GM15510 (cell line): ENCODE results near the gene VMAC.

Experiments used
- POLR2A ChIP-seq: IDR thresholded peaks from 3 replicates; pipeline ENCODE4 v1.6.1; 2011; ENCODE audit warnings: borderline replicate concordance; ENCODE audit not compliant: insufficient read length; ENCODE audit errors: extremely low read depth

Gene VMAC

GRCh38 chr19:5904352-5905113, at the start of gene VMAC:
Gene VMAC (plus strand): TSS chr19:5904872. CDS start chr19:5904891, 19 bp downstream.
- peak; percentile 71 for TF ChIP-seq POLR2A

DNA sequence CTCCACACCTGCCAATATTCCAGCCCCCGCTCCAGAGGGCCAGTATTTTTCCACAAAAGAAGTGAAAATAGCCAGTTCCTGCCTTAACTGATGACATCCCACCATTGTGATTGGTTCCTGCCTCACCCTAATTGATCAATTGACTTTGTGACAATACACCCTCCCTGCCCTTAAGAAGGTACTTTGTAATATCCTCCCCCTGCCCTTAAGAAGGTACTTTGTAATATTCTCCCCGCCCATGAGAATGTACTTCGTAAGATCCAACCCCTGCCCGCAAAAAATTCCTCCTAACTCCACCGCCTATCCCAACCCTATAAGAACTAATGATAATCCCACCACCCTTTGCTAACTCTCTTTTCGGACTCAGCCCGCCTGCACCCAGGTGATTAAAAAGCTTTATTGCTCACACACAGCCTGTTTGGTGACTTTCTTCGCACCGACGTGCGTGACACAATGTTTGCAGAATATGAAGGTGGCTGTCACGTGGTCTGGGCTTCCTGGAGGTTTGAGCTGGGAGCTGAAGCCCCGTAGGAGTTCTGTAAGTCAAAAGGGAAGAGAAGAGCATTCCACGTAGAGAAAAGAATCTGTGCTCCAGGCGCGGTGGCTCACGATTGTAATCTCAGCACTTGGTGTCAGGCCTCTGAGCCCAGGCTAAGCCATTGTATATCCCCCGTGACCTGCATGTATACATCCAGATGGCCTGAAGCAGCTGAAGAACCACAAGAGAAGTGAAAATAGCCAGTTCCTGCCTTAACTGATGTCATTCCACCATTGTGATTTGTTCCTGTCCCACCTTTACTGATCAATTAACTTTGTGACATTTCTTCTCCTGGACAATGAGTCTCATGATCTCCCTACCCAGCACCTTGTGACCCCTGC, 47.2 kb upstream of the VMAC start:
- TF ChIP-seq POLR2A, result no peak

- TF ChIP-seq POLR2A, result no peak
Observed at GRCh38 chr19:5863030-5863665, 41.5 kb upstream of the VMAC start.

- no peak for TF ChIP-seq POLR2A
Observed at GRCh38 chr19:5864013-5864720, 40.5 kb upstream of the VMAC start.

- no peak for TF ChIP-seq POLR2A
Observed at GRCh38 chr19:5864725-5865486, 39.8 kb upstream of the VMAC start.

- no peak for TF ChIP-seq POLR2A
Observed at GRCh38 chr19:5865772-5866171, 38.9 kb upstream of the VMAC start.

DNA sequence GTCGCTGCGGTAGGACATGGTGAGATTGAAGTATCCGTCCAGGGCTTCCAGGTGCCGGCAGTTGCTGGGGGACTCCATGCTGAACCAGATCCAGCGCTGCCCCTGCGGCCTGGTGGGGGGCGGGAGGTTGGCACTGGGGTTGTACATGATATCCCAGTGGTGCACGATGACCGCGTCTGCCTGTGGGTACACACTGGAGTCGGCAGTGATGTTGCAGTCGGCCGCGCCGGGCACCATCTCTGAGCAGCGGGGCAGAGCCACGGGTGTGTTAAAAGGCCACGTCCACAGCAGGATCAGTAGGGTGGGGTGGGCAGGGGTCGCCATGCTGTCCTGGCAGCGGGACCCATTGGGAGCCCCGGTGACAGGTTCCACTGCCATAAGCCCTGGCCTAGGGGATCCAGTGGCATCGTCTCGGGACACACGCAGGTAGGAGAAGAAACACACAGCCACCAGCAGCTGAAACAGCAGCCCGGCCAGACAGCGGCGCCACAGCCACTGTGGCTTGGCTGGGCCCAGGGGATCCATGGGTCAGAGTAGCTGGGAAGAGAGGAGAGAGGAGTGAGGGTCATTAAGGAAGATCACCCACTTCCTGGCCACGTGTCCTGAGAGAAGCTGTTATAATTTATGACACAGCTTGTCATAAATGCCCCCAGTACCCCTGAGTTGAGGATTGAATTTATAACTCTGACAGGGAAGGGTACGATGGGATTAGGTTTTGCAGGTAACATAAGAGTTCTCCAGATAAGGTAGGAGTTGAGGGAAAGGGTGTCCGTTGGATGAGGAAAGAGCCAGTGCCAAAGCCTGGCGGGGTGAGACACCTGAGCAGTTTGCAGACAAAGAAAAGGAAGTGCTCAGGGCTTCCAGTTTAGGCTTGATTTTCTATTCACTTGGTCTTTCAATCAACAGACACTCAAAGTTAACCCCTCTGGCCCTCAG, 37.2 kb upstream of the VMAC start:
- no peak for TF ChIP-seq POLR2A

GRCh38 chr19:5870986-5871394, 33.7 kb upstream of the VMAC start:
- no peak for TF ChIP-seq POLR2A

DNA sequence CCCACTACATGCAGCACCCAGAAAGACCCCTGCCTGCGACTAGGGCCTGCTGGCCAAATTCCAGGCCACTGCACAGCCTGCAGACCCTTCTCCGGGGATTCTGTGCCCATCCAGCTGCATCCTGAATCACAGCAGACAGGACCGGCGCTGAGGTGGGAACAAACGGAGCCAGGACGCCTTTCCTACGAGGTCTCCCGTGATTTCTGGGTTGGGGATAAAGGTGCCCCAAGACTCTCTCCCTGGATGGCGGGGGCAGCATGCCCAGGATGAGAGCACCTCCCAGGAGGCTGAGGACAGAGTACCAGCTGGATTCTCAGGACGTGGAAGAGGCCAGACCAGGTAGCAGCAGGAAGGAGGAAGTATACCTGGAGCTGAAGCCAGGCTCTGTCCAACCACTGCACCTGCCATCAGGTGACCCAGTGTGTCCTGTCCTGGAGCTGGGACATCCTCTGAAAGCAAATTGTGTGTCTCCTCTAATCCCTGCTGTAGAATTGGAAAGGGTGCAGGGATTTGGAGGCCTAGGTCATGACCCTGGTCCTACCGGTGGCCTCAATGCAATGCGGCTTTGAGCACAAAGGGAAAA, 31.0 kb upstream of the VMAC start:
- TF ChIP-seq POLR2A, result no peak

DNA sequence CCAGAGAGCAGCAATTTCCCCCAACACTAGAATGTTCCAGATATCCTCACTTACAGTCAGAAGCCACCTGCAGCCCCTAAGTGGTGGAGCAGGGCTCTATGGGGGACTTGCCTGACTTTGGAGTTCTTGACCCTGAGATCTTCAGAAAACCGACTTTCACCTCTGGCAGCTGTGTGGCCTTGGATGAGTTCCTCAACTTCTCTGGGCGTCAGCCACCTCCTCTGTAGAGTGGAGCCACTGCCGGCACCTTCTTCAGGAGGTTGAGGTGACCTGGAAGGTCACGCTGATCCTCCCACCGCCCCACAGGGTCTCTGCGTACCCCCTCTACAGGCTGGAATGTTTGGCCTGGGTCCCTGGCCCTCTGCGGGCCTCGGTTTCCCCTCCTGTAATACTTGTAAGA, 27.2 kb upstream of the VMAC start:
- no peak for TF ChIP-seq POLR2A

- TF ChIP-seq POLR2A, result no peak
Observed at GRCh38 chr19:5877882-5878281, 26.8 kb upstream of the VMAC start.

GRCh38 chr19:5880196-5880595, 24.5 kb upstream of the VMAC start:
- TF ChIP-seq POLR2A, result no peak
